ENCODE data around the gene MEGF11.

The MEGF11 gene

DNA sequence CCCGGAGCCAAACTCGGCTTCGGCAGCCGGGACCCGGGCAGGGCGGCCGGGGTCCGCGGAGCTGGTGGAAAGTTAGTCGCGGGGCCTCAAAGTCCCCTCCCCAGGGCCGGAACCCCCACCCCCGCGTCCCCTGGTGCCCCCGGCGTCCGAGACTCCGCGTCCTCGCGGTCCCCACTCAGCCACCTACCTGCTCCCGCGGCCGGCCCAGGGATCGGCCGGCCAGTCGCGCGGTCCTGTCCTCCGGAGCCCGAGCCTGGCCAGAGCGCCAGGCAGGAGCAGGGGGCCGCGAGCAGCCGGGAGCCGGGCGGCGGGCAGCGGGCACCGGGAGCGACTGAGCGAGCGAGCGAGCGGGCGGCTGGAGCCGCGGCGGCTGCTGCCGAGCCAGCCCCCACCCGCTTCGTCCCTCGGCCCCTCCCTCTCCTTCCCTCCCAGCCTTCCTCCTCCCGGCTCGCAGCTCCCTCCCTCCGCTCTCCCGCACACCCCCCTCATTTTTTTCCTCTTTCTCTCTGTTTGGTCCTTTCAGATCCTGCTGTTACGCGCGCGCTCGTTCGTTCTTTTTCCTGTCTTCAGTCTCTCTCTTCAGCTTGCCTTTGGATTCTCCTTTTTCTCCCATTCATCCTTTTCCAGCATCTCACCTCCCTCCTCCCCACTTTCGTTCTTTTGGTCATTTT lies at the start of gene MEGF11:
Gene MEGF11, minus strand, starts transcription at position 333 of the 671 bp plus-strand sequence. CDS start 125,347 bp downstream, outside the sequence.
- Mint-ChIP-seq H3K4me1 (peaks cover 19% of the 10 kb centered on the region), H3K4me3 (peak within 1 kb of the TSS; percentile 88), H3K27me3 (ENCODE audit: low read depth, poor library complexity) (peaks cover 94% of the 10 kb centered on the region), H3K9me3 (no peaks in the 10 kb centered on the region), H3K27ac (no peak within 1 kb of the TSS), H3K36me3 (ENCODE audit: low read depth) (no peaks in the 10 kb centered on the region)
- TF ChIP-seq, protein P1, sequence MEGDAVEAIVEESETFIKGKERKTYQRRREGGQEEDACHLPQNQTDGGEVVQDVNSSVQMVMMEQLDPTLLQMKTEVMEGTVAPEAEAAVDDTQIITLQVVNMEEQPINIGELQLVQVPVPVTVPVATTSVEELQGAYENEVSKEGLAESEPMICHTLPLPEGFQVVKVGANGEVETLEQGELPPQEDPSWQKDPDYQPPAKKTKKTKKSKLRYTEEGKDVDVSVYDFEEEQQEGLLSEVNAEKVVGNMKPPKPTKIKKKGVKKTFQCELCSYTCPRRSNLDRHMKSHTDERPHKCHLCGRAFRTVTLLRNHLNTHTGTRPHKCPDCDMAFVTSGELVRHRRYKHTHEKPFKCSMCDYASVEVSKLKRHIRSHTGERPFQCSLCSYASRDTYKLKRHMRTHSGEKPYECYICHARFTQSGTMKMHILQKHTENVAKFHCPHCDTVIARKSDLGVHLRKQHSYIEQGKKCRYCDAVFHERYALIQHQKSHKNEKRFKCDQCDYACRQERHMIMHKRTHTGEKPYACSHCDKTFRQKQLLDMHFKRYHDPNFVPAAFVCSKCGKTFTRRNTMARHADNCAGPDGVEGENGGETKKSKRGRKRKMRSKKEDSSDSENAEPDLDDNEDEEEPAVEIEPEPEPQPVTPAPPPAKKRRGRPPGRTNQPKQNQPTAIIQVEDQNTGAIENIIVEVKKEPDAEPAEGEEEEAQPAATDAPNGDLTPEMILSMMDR (IDR thresholded peaks at IDR 0.05) = no peak
- DNase-seq = peak; percentile 61

DNA sequence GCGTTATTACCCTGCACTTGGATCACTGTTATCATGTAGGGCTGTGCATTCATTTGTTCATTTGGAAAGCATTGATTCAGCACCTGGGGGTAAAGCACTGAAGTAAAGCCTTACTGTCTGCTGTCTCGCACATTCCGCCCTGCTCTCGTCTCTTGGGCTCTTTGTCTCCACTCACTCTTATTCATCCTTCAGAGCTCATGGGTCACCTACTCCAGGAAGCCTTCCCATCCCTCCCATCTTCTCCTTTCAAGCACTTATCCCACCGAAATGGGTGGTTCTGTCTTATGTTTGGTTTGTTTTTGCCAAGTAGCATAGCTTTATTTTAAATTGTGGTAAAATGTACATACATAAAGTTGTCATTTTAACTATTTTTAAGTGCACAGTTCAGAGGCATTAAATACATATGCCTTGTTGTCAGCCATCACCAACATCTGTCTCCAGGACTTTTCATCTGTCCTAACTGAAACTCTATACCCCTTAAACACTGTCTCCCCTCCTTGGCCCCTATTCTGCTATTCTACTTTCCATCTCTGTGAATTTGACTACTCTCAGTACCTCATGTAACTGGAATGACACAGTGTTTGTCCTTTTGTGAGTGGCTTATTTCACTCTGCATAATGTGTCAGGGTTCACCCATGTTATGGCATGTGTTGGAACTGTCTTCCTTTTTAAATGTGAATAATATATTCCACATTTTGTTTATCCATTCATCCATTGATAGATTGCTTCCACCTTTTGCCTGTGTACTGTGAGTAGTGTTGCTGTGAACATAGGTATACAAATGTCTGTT lies 49.1 kb upstream of the MEGF11 start:
- Mint-ChIP-seq H3K9me3 (no peaks in the 10 kb centered on the region), H3K4me1 (peaks cover 7% of the 10 kb centered on the region), H3K36me3 (ENCODE audit: low read depth) (peaks cover 54% of the 10 kb centered on the region), H3K4me3 (no peak overlapping the region), H3K27me3 (ENCODE audit: low read depth, poor library complexity) (no peaks in the 10 kb centered on the region), H3K27ac (no peak overlapping the region)
- TF ChIP-seq, protein P1 (IDR thresholded peaks at IDR 0.05) = no peak
- DNase-seq = no peak

DNA sequence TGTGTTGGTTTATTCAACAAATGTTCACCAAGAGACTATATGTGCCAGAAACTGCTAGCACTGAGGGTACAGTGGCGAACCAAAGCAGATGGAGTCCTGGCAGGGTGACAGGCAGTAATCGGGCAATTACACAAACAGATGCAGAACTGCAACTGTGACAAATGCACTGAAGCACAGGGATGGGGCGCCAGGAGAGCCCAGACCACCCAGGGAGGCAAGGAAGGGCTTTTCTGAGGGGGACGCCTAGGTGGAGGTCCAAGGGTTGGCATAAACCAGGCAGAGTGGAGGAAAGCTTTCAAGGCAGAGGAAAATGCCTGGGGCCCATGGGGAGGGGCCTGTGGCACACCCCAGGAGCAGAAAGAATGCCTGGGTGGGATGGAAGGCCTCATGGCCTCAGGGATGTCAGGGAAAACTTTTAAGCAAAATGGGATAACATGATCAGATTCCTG lies 45.3 kb upstream of the MEGF11 start:
- TF ChIP-seq, protein P1 (IDR thresholded peaks at IDR 0.05) = no peak
- H3K27ac Mint-ChIP-seq = no peak overlapping the region
- DNase-seq = no peak

DNA sequence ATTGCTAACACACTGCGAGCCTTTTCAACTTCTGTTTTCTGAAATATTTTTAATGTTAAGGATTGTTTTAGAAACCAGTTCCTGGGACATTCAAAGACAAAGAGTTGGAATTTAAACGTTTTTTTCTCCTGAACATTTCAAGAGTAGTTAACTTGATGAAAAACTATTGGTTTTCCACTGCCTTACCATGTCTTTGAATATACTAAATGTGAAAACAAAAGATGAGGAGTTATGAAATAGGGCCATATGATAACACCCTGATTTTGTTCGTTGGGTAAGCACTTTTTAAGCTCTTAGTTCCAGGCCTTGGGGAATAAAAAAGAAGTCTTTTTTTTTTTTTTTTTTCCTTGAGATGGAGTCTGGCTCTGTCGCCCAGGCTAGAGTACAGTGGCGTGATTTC lies 42.6 kb upstream of the MEGF11 start:
- H3K27ac Mint-ChIP-seq = no peak overlapping the region

More for the DNA sequence above, 45.3 kb upstream of the MEGF11 start:
- Mint-ChIP-seq H3K4me3 (no peak overlapping the region), H3K4me1 (peaks cover 29% of the 10 kb centered on the region), H3K9me3 (no peaks in the 10 kb centered on the region), H3K27me3 (ENCODE audit: low read depth, poor library complexity) (no peaks in the 10 kb centered on the region), H3K36me3 (ENCODE audit: low read depth) (peaks cover 35% of the 10 kb centered on the region)

DNA sequence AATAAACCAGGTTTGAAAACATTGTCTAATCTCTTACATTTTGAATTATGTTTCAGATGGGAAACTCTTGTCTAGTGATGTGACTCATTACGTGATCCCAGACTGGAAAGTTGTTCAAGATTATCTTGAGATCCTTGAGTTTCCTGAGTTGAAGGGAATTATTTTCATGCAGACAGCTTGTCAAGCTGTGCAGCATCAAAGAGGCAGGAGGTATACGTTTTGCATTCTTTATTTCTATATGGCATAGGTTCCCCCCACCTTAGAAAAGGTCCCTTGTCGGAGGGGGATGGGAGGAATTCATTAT lies 41.3 kb upstream of the MEGF11 start:
- TF ChIP-seq, protein P1 (IDR thresholded peaks at IDR 0.05) = no peak
- no peak for DNase-seq
- peaks cover 8% of the 10 kb centered on the region for H3K27me3 Mint-ChIP-seq (ENCODE audit: low read depth, poor library complexity)
- H3K4me3 Mint-ChIP-seq = peak overlapping the region; percentile 86
- peaks cover 37% of the 10 kb centered on the region for H3K4me1 Mint-ChIP-seq
- H3K9me3 Mint-ChIP-seq = no peaks in the 10 kb centered on the region
- H3K36me3 Mint-ChIP-seq (ENCODE audit: low read depth) = peaks cover 17% of the 10 kb centered on the region
- no peak overlapping the region for H3K27ac Mint-ChIP-seq

More for the DNA sequence above, 42.6 kb upstream of the MEGF11 start:
- no peak for DNase-seq
- TF ChIP-seq, protein P1 (IDR thresholded peaks at IDR 0.05) = no peak
- Mint-ChIP-seq H3K4me3 (no peak overlapping the region), H3K27me3 (ENCODE audit: low read depth, poor library complexity) (peaks cover 8% of the 10 kb centered on the region), H3K9me3 (no peaks in the 10 kb centered on the region), H3K36me3 (ENCODE audit: low read depth) (peaks cover 26% of the 10 kb centered on the region), H3K4me1 (peaks cover 37% of the 10 kb centered on the region)

All from nephron progenitor cell (in vitro differentiated cells).